IPS DF 4.7 (cell line): Measurements from ENCODE around the gene ARHGEF9.

Experiments used
- DNase-seq: peaks from one replicate; pipeline ENCODE4 v3.0.0-alpha.2; 2013; ENCODE audit warnings: low spot score; ENCODE audit errors: extremely low read depth

ARHGEF9 gene

DNA sequence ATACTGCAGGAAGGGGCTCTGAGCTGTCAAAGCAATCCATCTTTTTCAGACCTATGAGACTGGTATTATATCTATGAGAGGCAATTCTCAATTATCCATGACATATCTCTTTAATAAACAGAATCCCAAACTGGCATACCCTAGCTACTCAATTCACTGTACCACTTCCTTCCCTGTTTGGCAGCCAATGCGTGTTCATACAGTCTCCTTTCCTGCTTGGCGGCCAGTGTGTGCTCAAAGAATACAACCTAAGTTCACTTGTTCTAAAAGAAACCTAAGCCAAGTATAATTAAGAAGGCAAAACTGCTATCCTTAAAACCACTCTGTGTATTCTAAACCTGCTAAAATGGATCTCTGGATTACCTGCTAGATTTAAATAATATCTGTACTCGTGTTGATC, 38.3 kb downstream of the ARHGEF9 start:
- no peak for DNase-seq

DNA sequence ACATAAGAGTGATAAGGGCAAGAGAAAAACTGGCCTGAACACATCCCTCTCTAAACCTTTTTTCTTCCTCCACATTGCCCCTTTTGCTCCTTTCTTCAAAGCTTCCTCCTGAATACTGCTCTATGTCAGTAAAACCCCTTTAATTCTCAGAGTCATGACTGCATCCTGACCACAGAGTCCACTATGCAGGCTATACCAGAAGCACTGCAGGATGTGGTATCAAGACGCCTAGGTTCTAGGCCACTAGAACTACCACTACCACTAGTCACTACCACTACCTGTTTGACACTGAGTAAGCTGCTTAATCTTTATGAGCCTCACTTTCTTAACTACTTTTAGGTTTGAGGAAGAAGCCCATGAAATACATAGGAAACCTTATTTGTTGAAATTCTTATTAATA, 38.7 kb downstream of the ARHGEF9 start:
- no peak for DNase-seq

DNA sequence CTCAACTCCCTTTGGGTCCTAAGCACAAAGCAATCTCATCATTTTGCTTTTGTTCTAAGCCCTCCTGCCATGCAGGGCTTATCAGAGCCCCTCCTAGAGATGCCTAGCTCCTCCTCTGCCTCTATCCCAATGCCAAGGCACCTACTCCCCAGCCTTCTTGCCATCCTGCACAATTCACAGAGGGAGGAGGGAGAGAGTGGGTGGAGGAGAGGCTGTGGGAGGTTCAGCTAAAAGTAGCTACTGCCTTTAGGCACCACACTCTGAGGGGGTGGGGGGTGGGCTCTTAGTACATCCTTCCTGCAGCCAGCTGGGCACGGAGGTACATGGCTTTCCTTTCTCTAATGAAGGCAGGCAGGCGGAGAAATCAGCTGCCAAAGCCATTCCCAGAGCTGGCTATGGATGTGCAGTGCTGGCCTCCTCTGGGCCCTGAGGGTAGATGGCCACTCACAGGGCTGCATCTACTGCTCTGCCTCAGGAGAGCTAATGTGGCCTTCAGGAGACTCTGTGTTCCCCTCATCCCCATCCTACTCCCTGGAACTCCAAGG, 40.1 kb downstream of the ARHGEF9 start:
- DNase-seq: no peak

DNA sequence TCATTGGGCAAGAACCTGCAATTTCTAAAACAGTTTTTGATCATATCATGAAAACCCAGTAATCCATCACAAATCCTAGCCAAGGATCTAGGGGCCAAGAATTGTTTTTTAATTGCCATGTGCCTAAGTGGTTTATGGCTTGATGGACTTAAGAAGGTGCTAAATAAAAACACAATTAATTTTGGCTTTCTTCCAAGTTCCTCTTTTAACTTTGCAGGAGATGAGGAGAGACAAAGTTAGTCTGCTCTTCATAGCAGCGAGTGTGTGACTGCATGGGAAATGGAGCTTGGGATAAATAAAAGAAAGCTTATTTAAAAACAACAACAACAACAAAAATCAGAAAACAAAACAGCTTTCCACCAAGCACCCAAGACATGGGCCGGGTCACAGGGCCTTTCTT, 41.4 kb downstream of the ARHGEF9 start:
- DNase-seq: no peak

DNA sequence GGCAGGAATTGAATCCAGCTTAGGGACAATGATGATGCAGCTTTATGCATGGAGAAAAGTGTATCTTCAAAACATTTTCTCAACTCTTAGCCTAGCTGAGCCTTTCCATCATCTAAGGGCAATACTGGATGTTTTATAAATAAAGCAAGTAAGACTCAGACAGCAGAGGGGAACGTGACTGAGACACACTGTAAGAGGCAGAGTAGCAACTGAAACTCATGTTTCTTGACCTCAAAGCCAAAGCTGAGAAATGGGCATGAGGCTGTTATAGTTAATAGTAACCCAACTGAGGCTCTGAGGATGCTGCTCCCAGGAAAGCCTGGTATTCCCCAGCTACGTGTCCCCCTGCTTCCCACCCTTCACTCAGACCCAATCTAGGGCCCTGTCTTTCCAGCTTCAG, 44.6 kb downstream of the ARHGEF9 start:
- no peak for DNase-seq

DNA sequence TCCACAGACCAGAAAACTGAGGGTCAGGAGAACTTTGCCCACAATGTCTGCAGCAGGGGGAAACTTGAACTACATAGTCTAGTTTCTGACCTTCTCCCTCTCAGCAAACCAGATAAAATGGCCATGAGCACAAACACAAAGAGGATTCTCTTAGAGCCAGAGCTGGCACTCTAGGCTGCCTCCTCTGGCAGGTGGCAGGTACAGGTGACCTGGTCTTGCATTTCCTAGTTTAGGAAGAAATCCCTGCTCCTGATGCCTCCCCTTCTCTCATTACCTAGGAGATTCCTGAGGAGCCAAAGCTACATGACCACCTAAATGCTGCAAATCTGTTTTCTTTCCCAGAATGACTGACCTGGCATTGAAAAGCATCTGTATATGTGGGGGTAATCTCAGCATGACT, 45.1 kb downstream of the ARHGEF9 start:
- DNase-seq: no peak

DNA sequence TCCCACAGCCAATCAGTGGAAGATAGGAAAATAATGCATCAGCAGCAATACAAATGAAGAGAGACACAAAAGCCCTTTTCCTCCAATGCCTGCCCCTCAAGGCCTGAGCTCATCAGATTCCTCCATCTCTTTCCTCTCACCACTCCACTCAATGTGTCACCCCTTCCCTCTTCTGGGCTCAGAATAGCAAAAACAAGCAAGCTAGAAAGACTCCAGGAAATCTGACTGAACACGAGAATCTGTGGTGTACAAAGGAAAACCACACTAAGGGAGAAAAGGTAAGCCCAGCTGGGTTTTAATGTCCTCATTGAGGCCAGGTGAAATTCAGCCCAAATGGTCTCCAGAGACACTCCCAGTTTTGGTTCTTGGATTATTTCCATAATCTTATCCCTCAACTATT, 46.3 kb downstream of the ARHGEF9 start:
- no peak for DNase-seq

DNA sequence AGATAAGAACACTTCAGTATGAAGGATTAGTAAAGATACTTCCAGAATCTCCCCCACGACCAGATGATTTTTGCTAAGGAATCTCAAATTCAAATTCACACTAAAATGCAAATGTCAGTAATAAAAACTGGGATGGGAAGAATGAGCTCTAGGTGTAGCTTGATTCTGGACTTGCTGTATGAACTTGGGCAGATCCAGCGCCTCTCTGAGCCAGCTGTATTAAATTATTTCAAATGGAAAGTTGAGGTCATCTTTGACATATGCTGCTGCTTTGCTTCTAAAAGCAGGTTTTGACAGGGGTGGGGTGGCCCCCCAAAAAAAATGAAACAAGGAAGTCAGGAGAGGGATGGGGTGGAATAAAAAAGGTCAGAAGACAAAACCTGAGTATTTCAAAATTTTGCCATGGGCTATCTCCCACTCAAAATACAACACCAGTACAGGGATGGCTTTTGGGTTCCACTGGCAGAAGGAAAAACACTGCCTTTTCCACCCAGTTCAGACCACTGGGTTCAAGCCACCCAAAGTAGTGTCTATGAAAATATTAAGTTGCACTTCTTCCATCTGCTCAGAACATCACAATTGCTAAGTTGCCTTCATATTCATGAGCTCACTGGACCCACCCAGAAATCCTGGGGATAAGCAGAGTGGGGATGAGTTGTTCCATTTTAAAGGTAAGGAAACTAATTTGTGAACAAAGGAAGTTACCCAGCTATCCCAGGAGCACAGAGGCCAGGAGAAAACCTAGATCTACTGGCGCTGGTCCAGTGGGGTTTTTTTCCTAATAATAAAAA, 47.7 kb downstream of the ARHGEF9 start:
- no peak for DNase-seq

DNA sequence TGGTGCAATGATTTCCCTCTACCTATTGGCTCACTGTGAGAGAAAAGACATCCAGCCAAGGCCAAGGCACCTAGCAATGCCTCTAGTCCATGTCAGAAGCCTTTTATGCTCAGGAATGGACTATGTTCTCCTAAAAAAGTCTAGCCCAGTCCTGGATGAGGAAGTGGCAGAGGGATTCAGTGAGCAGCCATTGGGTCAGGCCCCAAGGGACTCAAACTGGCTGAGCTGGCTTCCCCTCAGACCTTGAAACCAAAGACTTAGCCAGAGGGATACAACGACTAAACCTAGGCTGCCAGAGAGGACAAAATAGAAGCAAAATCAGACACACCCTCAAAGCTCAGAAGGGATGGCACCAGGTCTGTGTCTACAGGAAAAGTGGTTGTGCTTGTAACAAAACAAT, 49.1 kb downstream of the ARHGEF9 start:
- DNase-seq: no peak

DNA sequence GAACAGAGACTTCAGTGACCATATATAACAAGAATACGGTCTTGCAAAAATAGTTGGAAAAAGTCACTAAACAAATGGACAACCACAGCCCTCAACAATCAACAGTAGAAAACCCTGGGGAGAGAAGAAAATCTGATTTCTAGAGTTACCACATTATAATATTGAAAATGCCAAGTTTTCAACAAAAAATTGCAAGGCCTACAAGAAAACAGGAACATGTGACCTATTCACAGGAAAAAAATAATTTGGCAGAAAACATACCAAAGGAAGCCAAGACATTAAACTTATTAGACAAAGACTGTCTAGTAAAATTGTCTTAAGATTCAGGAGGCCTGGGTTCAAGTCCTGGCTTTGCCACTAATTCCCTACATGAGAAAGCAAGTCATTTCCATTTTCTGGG, 64.7 kb downstream of the ARHGEF9 start:
- no peak for DNase-seq

DNA sequence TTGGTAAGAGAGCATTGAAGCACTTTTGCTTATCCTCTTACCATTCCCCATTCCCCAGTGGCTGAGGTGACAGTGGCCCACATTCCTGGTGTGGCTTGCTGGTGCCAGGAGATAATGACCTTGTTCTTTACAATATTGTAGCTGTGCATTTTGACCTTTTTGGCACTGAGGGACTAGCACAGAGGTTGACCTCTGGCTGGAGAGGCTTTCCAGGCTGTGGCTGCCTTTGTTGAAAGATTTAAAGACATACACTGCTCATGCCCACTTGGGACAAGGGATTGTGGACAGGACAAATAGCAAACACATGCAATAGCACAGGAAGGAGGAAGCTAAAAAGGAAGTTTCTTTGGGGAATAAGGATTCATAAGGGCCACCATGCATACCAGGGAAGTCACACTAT, 65.4 kb downstream of the ARHGEF9 start:
- no peak for DNase-seq

DNA sequence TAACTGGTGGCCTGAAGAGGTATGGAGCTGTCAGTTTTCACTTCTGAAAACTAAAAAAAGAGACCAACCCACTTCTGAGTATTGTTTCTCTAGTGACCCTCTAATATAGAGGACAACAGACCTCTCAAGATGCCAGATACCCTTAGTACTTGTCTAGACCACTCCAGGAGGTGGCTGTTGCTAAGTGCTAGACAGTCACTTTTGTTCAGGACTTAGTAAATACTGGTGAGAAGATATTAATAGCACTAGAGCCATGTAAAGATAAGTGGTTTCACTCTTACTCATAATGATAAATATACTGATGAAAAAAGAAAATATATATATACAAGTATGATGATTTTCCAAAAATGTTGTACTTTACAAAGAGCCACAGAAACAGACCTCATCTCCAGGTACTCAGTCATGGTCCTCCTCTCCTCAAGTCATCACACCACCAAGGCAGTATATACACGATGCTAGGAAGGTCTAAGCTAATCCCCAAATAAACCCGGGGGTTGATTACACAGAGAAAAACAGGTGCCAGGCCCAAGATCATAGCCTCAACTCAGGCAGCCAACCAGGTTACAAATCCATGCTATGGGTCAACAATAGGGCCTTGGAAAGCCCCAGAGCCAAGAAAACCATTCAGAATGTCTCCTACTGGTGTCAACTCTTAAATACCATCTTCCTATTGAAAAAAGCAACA, 66.9 kb downstream of the ARHGEF9 start:
- DNase-seq: no peak

DNA sequence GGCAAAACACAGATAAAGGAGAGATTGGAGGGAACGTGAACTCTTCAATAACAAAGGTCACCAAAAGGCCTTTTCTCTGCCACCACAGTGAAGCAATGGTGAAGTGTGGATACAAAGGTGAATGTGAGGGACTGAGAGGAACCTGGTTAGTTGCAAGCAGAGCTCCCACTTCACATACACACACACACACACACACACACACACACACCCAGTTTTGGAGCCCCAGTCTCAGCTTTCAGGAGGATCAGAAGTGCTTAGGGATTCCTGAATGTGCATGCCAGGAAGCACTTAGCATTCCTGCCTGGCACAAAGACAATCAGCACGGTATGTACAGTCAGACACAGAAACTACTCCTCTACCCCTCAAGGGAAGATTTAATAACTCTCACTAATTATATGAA, 71.5 kb downstream of the ARHGEF9 start:
- no peak for DNase-seq

DNA sequence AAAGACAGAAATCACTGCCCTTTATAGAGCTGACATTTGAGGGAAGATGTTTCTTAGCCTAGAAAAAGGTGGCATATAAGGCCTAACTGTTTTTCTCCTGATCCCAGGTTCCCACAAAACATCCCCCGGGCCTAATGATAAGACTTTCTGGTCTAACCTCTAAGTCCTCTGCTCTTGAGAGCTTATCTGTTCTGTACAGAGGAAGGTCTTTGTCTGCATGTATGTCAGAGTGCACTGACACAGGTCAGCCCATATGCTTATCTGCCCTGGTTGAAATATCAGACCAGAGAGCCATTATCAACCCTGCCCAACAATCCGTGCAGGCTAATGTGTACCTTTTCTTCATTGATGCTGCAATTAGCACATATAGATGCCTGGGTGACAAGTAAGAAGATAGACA, 76.2 kb downstream of the ARHGEF9 start:
- no peak for DNase-seq

DNA sequence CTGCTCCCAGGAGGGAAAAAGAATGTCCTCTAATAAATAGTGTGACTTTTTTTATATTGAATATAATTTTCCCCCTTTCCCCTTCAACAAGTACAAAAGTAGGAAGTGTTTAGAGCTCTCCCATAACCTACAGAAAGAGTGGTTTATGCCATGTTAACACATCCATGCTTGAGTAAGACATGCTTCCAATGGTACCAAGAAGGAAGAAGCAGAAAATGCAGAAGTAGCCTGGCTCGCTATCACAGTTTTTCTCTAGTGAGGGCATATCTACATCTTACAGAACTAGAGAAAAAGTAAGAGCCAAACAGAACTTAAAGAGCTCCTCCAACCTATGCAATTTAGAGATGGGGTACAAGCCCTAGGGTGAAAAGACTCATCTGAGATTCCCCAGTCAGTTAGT, 82.5 kb downstream of the ARHGEF9 start:
- no peak for DNase-seq

DNA sequence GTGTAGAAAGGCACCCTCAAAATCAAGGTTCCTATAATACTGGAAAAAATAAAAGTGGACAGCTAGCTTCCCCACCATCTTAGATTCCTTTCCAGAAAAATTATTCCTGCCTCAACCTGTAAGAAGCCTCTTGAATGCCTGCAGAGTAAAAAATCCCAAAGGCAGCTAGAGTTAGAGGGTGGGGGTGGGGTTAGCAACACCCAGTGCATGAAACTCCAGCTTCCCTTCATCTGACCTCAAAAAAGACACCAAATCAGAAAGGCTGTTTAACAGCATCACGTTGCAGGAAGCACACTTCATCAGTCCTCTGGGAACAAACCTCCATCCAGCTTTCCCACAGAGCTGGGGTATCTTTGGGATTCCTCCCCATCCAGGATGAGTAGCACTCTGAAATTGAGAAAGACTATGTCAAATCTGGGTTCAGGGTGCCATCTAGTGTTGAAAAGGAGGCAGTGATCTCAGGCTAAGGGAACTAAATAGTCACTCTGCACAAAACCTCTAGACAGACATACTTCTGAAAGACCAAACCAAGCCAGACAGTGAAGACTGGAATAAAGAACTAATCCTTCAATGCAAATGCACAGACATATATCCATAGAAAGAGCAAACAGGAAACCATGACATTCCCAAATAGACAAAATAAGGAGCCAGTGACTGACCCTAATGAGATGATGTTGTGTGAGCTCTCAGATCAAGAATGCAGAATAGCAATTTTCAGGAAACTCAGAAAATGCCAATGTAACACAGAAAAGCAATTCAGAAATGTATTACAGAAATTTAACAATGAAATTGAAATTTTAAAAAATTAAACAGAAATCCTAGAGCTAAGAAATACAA, 97.9 kb downstream of the ARHGEF9 start:
- DNase-seq: peak; percentile 11

DNA sequence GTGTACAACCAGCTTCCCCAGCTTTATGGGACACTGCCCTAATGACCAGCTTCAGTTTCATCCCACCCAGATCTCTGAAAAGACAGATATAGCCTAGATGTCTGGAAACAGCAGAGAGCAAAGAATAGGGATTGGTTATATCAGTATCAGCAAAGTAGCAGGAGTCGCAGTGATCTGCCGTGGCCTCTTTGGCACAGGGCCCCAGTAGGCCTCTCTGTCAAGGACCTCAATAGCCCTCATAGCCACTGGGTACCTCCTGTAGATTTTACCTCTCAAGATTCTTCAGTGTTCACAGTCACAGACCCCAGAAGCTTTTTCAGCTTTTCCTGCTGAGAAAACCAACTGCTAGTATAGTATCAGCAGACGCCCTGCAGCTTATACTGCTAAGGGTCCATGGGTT, 104.6 kb downstream of the ARHGEF9 start:
- DNase-seq: no peak

DNA sequence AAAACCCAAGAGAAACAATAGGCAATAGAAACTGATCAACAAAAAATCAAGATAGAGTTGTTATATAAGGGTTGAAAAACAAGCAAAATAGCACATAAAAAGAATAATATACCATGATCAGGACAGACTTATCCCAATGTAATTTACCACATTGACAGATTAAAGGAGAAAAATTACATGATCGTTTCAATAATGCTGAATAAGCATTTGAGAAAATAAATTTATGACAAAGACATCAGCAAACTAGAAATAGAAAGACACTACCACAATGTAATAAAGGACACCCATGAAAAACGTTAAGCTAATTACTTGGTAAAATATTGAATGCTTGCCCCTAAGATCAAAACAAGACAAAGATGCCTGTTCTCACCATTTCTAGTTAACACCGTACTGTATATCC, 105.6 kb downstream of the ARHGEF9 start:
- no peak for DNase-seq

DNA sequence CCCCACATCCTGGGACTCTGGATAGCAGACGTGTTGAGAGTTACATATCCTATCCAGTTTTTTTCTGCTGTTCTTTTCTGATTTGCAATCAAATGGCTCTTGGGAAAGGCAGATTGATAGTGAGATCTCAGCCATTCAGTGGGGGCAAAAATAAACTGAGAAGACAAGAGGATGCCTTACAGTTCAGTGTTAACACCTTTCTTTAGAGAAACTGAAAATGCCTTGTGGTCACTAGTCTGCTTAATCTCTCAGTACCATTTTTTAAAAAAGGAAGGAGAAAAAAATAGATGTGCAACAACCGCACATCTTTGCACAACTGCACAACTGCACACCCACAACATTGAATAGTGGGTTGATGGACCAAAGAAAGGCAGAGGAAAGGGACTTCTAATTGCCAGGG, 109.3 kb downstream of the ARHGEF9 start:
- no peak for DNase-seq

DNA sequence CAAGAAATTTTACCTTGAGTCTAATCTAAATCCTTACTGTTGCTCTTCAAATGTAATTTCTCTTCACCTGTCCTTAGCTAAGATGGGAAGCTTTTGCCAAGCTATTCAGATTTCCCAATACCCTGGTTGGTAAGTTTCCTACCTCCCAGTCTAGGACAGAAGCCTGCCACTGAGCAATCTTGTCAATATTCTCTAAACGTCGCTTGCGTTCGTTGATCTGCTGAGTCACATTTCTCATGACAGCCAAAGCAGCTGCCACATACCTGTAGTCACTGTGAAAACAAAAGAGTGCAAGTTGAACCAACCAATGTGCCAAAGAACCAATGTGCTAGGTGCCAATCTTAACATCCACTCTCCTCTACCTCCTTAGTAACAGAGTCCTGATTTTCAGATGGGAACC, 111.1 kb downstream of the ARHGEF9 start:
- no peak for DNase-seq

DNA sequence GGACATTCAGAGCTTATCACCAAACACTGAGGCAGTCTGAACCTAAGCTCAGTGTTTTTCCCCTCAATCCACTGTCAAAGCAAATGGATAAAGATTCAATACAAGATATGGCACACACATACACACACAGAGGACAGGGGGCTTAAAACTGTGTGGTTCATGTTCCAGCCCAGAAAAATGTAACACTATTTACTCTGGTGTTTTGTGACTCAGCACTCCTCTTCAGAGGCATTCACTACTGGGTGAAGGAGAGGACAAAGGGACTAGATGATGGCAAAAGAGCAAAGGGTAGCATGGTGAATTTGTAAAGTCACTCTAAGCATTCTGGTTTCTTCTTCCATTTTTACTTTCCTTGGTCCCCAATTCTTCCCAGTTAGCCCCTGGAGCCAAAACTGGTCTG, 120.3 kb downstream of the ARHGEF9 start:
- DNase-seq: no peak

DNA sequence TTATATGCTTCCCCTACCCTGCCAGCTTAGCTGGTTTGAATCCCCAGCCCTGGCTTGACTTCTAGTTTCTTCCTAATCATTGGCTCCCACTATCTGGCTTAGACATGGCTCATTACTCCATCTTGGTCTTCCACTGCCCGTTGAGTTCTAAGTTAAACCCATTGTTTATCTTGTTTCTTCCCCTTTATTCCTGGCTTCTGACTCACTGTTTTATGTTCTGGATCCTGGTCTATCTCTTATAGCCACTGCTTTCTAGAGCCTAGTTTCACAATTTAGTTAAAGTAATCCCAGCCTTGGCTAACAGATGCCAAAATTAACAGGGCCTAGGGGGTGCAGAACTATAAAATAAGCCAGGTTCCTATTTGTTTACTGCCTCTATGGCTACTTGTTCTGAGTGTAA, 120.9 kb downstream of the ARHGEF9 start:
- no peak for DNase-seq
